ENCODE results near the gene ANKS1A. TPM values are rescaled to one million over a fixed set of nuclear protein-coding genes. Genes with fewer than 3 reads are reported as not detected.

ANKS1A gene
- total RNA-seq, 1 experiment from 2014 or later: 14.4 TPM

DNA sequence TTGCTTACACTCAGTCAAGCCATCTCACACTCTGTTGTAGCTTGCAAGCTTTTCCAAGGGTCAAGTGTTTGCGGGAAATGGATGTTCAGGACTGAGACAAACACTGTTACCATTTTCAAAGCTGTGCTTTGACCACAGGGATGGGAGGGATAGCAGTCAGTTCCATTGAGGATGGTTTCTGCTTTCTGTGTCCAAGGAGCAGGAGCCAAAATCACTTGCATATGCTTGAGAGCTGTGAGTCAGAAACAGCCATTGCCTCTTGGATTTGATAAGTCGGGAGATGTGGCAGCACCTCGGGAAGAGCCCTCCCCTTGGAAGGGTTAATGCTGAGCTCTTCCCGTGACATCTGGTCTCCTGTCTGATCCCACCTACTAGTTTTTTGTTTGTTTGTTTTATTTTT is 166.8 kb downstream of the ANKS1A start:
- ATAC-seq (no peak), DNase-seq (ENCODE audit: low read depth, low spot score) (no peak)
- POLR2A ChIA-PET: no interaction called here
- no TSS peak for BruUV-seq (replicated peaks)
- Histone ChIP-seq H3K4me3 (ENCODE audit: low read depth in 2 of 2, low read length in 2 of 2) (no peak overlapping the region), H3K36me3 (ENCODE audit: control insufficient read depth, insufficient read depth, low read length) (no peaks in the 10 kb centered on the region), H3K4me1 (ENCODE audit: control insufficient read depth, insufficient read depth, low read length) (no peaks in the 10 kb centered on the region), H3K9me3 (ENCODE audit: control insufficient read depth, insufficient read depth, low read depth, low read length) (no peaks in the 10 kb centered on the region), H3K27me3 (ENCODE audit: control insufficient read depth, insufficient read depth, low read length) (no peaks in the 10 kb centered on the region), H3K27ac (ENCODE audit: low read length) (no peak overlapping the region)
- CTCF ChIA-PET: no interaction called here
- in situ Hi-C loops (cut with HindIII; ENCODE audit: low pct_unique_long_range_greater_than_20kb, low sequenced_read_pairs) (no loop called here), intact Hi-C loops (cut with micrococcal nuclease; ENCODE audit: unreplicated experiment) (no loop called here)
- TF ChIP-seq POLR2AphosphoS5 (IDR thresholded peaks at IDR 0.05; ENCODE audit: low read depth, low read length): no peak
- TF ChIP-seq, protein P1, sequence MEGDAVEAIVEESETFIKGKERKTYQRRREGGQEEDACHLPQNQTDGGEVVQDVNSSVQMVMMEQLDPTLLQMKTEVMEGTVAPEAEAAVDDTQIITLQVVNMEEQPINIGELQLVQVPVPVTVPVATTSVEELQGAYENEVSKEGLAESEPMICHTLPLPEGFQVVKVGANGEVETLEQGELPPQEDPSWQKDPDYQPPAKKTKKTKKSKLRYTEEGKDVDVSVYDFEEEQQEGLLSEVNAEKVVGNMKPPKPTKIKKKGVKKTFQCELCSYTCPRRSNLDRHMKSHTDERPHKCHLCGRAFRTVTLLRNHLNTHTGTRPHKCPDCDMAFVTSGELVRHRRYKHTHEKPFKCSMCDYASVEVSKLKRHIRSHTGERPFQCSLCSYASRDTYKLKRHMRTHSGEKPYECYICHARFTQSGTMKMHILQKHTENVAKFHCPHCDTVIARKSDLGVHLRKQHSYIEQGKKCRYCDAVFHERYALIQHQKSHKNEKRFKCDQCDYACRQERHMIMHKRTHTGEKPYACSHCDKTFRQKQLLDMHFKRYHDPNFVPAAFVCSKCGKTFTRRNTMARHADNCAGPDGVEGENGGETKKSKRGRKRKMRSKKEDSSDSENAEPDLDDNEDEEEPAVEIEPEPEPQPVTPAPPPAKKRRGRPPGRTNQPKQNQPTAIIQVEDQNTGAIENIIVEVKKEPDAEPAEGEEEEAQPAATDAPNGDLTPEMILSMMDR (IDR thresholded peaks at IDR 0.05): no peak
- TF ChIP-seq, protein P2, sequence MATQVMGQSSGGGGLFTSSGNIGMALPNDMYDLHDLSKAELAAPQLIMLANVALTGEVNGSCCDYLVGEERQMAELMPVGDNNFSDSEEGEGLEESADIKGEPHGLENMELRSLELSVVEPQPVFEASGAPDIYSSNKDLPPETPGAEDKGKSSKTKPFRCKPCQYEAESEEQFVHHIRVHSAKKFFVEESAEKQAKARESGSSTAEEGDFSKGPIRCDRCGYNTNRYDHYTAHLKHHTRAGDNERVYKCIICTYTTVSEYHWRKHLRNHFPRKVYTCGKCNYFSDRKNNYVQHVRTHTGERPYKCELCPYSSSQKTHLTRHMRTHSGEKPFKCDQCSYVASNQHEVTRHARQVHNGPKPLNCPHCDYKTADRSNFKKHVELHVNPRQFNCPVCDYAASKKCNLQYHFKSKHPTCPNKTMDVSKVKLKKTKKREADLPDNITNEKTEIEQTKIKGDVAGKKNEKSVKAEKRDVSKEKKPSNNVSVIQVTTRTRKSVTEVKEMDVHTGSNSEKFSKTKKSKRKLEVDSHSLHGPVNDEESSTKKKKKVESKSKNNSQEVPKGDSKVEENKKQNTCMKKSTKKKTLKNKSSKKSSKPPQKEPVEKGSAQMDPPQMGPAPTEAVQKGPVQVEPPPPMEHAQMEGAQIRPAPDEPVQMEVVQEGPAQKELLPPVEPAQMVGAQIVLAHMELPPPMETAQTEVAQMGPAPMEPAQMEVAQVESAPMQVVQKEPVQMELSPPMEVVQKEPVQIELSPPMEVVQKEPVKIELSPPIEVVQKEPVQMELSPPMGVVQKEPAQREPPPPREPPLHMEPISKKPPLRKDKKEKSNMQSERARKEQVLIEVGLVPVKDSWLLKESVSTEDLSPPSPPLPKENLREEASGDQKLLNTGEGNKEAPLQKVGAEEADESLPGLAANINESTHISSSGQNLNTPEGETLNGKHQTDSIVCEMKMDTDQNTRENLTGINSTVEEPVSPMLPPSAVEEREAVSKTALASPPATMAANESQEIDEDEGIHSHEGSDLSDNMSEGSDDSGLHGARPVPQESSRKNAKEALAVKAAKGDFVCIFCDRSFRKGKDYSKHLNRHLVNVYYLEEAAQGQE (IDR thresholded peaks at IDR 0.05; ENCODE audit: insufficient read depth in 1 of 2, low read depth in 2 of 2, low read length in 1 of 2): no peak
- no peak for TF ChIP-seq SIN3A (IDR thresholded peaks at IDR 0.05; ENCODE audit: borderline replicate concordance, insufficient read depth, low read depth, low read length)
- TF ChIP-seq TCF7L2 (IDR thresholded peaks at IDR 0.05; ENCODE audit: low read depth, low read length): no peak

DNA sequence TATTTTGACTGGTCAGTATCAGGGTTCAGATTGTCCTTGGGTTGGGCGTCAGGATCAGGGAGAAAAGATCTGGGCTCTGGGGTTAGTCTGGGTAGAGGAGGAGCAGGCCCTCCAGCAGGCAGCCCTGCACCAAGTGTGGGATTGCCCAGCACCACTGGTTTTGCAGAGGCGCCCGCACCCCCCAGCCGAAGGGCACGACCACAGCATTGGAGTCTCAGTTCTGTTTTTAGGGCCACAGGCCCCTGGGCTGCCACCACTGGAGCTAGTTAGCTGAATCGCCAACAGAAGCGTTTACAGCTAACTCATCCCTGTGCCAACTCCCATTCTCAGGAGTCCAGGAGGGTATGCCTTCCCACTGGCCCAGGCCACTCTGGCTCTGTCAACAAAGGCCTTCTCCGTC is 167.9 kb downstream of the ANKS1A start:
- Histone ChIP-seq H3K36me3 (ENCODE audit: control insufficient read depth, insufficient read depth, low read length) (no peaks in the 10 kb centered on the region), H3K9me3 (ENCODE audit: control insufficient read depth, insufficient read depth, low read depth, low read length) (no peaks in the 10 kb centered on the region)
- intact Hi-C loops (cut with micrococcal nuclease; ENCODE audit: unreplicated experiment): no loop called here

More for the DNA sequence above, 167.9 kb downstream of the ANKS1A start:
- no peak for ATAC-seq
- Histone ChIP-seq H3K4me1 (ENCODE audit: control insufficient read depth, insufficient read depth, low read length) (no peaks in the 10 kb centered on the region), H3K4me3 (ENCODE audit: low read depth in 2 of 2, low read length in 2 of 2) (no peak overlapping the region), H3K27me3 (ENCODE audit: control insufficient read depth, insufficient read depth, low read length) (no peaks in the 10 kb centered on the region), H3K27ac (ENCODE audit: low read length) (no peak overlapping the region)
- POLR2A ChIA-PET: no interaction called here
- in situ Hi-C loops (cut with HindIII; ENCODE audit: low pct_unique_long_range_greater_than_20kb, low sequenced_read_pairs): no loop called here
- CTCF ChIA-PET: no interaction called here
- no TSS peak for BruUV-seq (replicated peaks)
- DNase-seq (ENCODE audit: low read depth, low spot score): no peak
- no peak for TF ChIP-seq POLR2AphosphoS5 (IDR thresholded peaks at IDR 0.05; ENCODE audit: low read depth, low read length)
- TF ChIP-seq, protein P1 (IDR thresholded peaks at IDR 0.05): no peak
- TF ChIP-seq, protein P2 (IDR thresholded peaks at IDR 0.05; ENCODE audit: insufficient read depth in 1 of 2, low read depth in 2 of 2, low read length in 1 of 2): no peak
- TF ChIP-seq TCF7L2 (IDR thresholded peaks at IDR 0.05; ENCODE audit: low read depth, low read length): no peak
- TF ChIP-seq SIN3A (IDR thresholded peaks at IDR 0.05; ENCODE audit: borderline replicate concordance, insufficient read depth, low read depth, low read length): no peak
